ENCODE measurements around the gene KRTAP22-2.

Gene KRTAP22-2

GRCh38 chr21:30590297-30590696 lies at the start of gene KRTAP22-2:
Gene KRTAP22-2 (minus strand): TSS chr21:30590397.
- Histone ChIP-seq H3K27ac (no peak within 1 kb of the TSS), H3K9ac (no peak within 1 kb of the TSS), H3K4me3 (no peak within 1 kb of the TSS), H3K4me1 (no peaks in the 10 kb centered on the region), H4K20me1 (no peaks in the 10 kb centered on the region), H3K27me3 (no peaks in the 10 kb centered on the region), H3K36me3 (no peaks in the 10 kb centered on the region), H3K9me3 (replicated peaks in 1 of 11) (no peaks in the 10 kb centered on the region), H3K4me2 (no peak within 1 kb of the TSS)
- no peak for TF ChIP-seq Cebpa-rat (IDR thresholded peaks at IDR 0.05)

GRCh38 chr21:30638686-30639085 lies 48.5 kb upstream of the KRTAP22-2 start:
- peak in 4 of 11 experiments; percentile 30 to 53 (median 38); a peak in 4 of 22 replicates for TF ChIP-seq Cebpa-rat (IDR thresholded peaks at IDR 0.05)
- H3K4me1 ChIP-seq = no peaks in the 10 kb centered on the region
- no peak overlapping the region for H3K4me3 ChIP-seq
- peaks cover 0 to 8% (median 0%) of the 10 kb centered on the region in 11 experiments; a peak in 1 of 22 replicates for H3K9me3 ChIP-seq (replicated peaks in 1 of 11)
- no peak overlapping the region for H3K27ac ChIP-seq
- no peaks in the 10 kb centered on the region for H4K20me1 ChIP-seq
- no peak overlapping the region for H3K9ac ChIP-seq
- no peaks in the 10 kb centered on the region for H3K36me3 ChIP-seq
- H3K4me2 ChIP-seq = no peak overlapping the region
- H3K27me3 ChIP-seq = no peaks in the 10 kb centered on the region

- no peak within 1 kb of the TSS for H3K27ac ChIP-seq
- no peak within 1 kb of the TSS for H3K4me2 ChIP-seq
- H3K9ac ChIP-seq = no peak within 1 kb of the TSS
- no peaks in the 10 kb centered on the region for H3K36me3 ChIP-seq
- no peaks in the 10 kb centered on the region for H3K27me3 ChIP-seq
- TF ChIP-seq Cebpa-rat (IDR thresholded peaks at IDR 0.05) = no peak
- H3K4me3 ChIP-seq = no peak within 1 kb of the TSS
- no peaks in the 10 kb centered on the region for H3K9me3 ChIP-seq (replicated peaks in 1 of 11)
- H4K20me1 ChIP-seq = no peaks in the 10 kb centered on the region
- H3K4me1 ChIP-seq = no peaks in the 10 kb centered on the region
These were observed 44.7 kb upstream of the KRTAP22-2 start, which contains the start of gene KRTAP20-2 for GRCh38 chr21:30634906-30635305. Gene KRTAP20-2 (plus strand): TSS chr21:30635206. CDS start chr21:30635264, 58 bp downstream.

GRCh38 chr21:30629200-30629599 lies 39.0 kb upstream of the KRTAP22-2 start:
- TF ChIP-seq Cebpa-rat (IDR thresholded peaks at IDR 0.05) = no peak
- Histone ChIP-seq H3K27ac (no peak overlapping the region), H3K36me3 (no peaks in the 10 kb centered on the region), H3K9me3 (replicated peaks in 1 of 11) (peaks cover 7 to 14% (median 9%) of the 10 kb centered on the region in 11 experiments; a peak in 15 of 22 replicates), H3K4me3 (no peak overlapping the region), H3K27me3 (no peaks in the 10 kb centered on the region), H3K4me1 (no peaks in the 10 kb centered on the region), H3K9ac (no peak overlapping the region), H3K4me2 (no peak overlapping the region), H4K20me1 (no peaks in the 10 kb centered on the region)

- H3K27me3 ChIP-seq = no peaks in the 10 kb centered on the region
- H3K4me1 ChIP-seq = no peaks in the 10 kb centered on the region
- H3K9ac ChIP-seq = no peak overlapping the region
- no peak for TF ChIP-seq Cebpa-rat (IDR thresholded peaks at IDR 0.05)
- H3K36me3 ChIP-seq = no peaks in the 10 kb centered on the region
- no peak overlapping the region for H3K4me2 ChIP-seq
- no peak overlapping the region for H3K4me3 ChIP-seq
- H3K27ac ChIP-seq = no peak overlapping the region
- H3K9me3 ChIP-seq (replicated peaks in 1 of 11) = peaks cover 7 to 15% (median 9%) of the 10 kb centered on the region in 11 experiments; a peak in 15 of 22 replicates
- H4K20me1 ChIP-seq = no peaks in the 10 kb centered on the region
These were observed 37.9 kb upstream of the KRTAP22-2 start for GRCh38 chr21:30628109-30628508.

GRCh38 chr21:30625449-30626165 lies 35.4 kb upstream of the KRTAP22-2 start:
- Histone ChIP-seq H3K4me3 (no peak overlapping the region), H3K9ac (no peak overlapping the region), H3K4me2 (no peak overlapping the region), H3K9me3 (replicated peaks in 1 of 11) (peaks cover 7 to 15% (median 9%) of the 10 kb centered on the region in 11 experiments; a peak in 15 of 22 replicates), H4K20me1 (no peaks in the 10 kb centered on the region), H3K36me3 (no peaks in the 10 kb centered on the region), H3K4me1 (peaks cover 0 to 1% (median 0%) of the 10 kb centered on the region in 10 experiments; a peak in 3 of 20 replicates), H3K27ac (no peak overlapping the region), H3K27me3 (no peaks in the 10 kb centered on the region)
- TF ChIP-seq Cebpa-rat (IDR thresholded peaks at IDR 0.05) = no peak

- H3K4me1 ChIP-seq = peaks cover 0 to 13% (median 0%) of the 10 kb centered on the region in 10 experiments; a peak in 4 of 20 replicates
- no peak overlapping the region for H3K27ac ChIP-seq
- no peak for TF ChIP-seq Cebpa-rat (IDR thresholded peaks at IDR 0.05)
- no peaks in the 10 kb centered on the region for H4K20me1 ChIP-seq
- H3K9ac ChIP-seq = no peak overlapping the region
- H3K9me3 ChIP-seq (replicated peaks in 1 of 11) = peaks cover 7 to 15% (median 9%) of the 10 kb centered on the region in 11 experiments; a peak in 15 of 22 replicates
- H3K4me3 ChIP-seq = no peak overlapping the region
- no peaks in the 10 kb centered on the region for H3K27me3 ChIP-seq
- H3K4me2 ChIP-seq = no peak overlapping the region
- no peaks in the 10 kb centered on the region for H3K36me3 ChIP-seq
These were observed 33.2 kb upstream of the KRTAP22-2 start for GRCh38 chr21:30623362-30623761.

GRCh38 chr21:30620522-30620921 lies 30.3 kb upstream of the KRTAP22-2 start, which contains the start of gene KRTAP20-4:
Gene KRTAP20-4 (plus strand): TSS chr21:30620627.
- no peak for TF ChIP-seq Cebpa-rat (IDR thresholded peaks at IDR 0.05)
- no peak within 1 kb of the TSS for H3K4me3 ChIP-seq
- H3K9me3 ChIP-seq (replicated peaks in 1 of 11) = peaks cover 7 to 14% (median 8%) of the 10 kb centered on the region in 11 experiments; a peak in 15 of 22 replicates
- peaks cover 0 to 13% (median 0%) of the 10 kb centered on the region in 10 experiments; a peak in 4 of 20 replicates for H3K4me1 ChIP-seq
- H3K4me2 ChIP-seq = peak within 1 kb of the TSS in 2 of 11 experiments; percentile 33 to 35; a peak in 3 of 22 replicates
- no peak within 1 kb of the TSS for H3K27ac ChIP-seq
- H3K36me3 ChIP-seq = no peaks in the 10 kb centered on the region
- H3K27me3 ChIP-seq = no peaks in the 10 kb centered on the region
- no peak within 1 kb of the TSS for H3K9ac ChIP-seq
- H4K20me1 ChIP-seq = no peaks in the 10 kb centered on the region

- no peaks in the 10 kb centered on the region for H3K27me3 ChIP-seq
- H3K27ac ChIP-seq = no peak overlapping the region
- H3K4me1 ChIP-seq = peaks cover 0 to 13% (median 0%) of the 10 kb centered on the region in 10 experiments; a peak in 4 of 20 replicates
- no peaks in the 10 kb centered on the region for H4K20me1 ChIP-seq
- TF ChIP-seq Cebpa-rat (IDR thresholded peaks at IDR 0.05) = no peak
- no peak overlapping the region for H3K9ac ChIP-seq
- peaks cover 3 to 10% (median 3%) of the 10 kb centered on the region in 11 experiments; a peak in 14 of 22 replicates for H3K9me3 ChIP-seq (replicated peaks in 1 of 11)
- no peak overlapping the region for H3K4me3 ChIP-seq
- H3K4me2 ChIP-seq = peak overlapping the region in 2 of 11 experiments; percentile 14 to 33; a peak in 1 of 22 replicates
- no peaks in the 10 kb centered on the region for H3K36me3 ChIP-seq
These were observed 29.9 kb upstream of the KRTAP22-2 start for GRCh38 chr21:30620080-30620479.
